Measurements from ENCODE around the gene RAMACL. TPM values are rescaled to one million over a fixed set of nuclear protein-coding genes. Genes with fewer than 3 reads are reported as not detected.

RAMACL gene
- total and polyA plus RNA-seq, 2 of the 13 experiments (the other 11 are each of a cell fraction or from before 2014, with no cell fraction given) = 0.09 to 0.29 TPM

- FAIRE-seq = no peak
- intact Hi-C loops (cut with micrococcal nuclease; ENCODE audit: unreplicated experiment) = no loop called here
- Histone ChIP-seq H3K4me1 (ENCODE audit: insufficient read depth, low read length) (no peaks in the 10 kb centered on the region), H3K27me3 (ENCODE audit: control insufficient read depth in 1 of 2, insufficient read depth in 2 of 2, low read length in 2 of 2) (peaks cover 7 to 58% of the 10 kb centered on the region in 2 experiments; a peak in 4 of 5 replicates), H3K4me3 (replicated peaks in 1 of 3; ENCODE audit: insufficient read depth in 1 of 3, low read depth in 2 of 3, low read length in 3 of 3) (no peak overlapping the region), H3K27ac (ENCODE audit: extremely low read length, insufficient read depth, low read length) (no peak overlapping the region), H3K9ac (ENCODE audit: insufficient read depth, low read depth, low read length) (no peak overlapping the region), H4K20me1 (ENCODE audit: insufficient read depth, low read length) (no peaks in the 10 kb centered on the region), H3K36me3 (replicated peaks in 1 of 2; ENCODE audit: control insufficient read depth in 1 of 2, insufficient read depth in 2 of 2, low read length in 2 of 2) (no peaks in the 10 kb centered on the region), H2AFZ (ENCODE audit: low read length) (no peak overlapping the region), H3K9me3 (ENCODE audit: low read length) (no peaks in the 10 kb centered on the region), H3K4me2 (ENCODE audit: low read depth, low read length) (no peak overlapping the region), H3K79me2 (ENCODE audit: insufficient read depth, low read length) (no peaks in the 10 kb centered on the region)
- in situ Hi-C loops (cut with HindIII; ENCODE audit: extremely low pct_ligation_motif_present, low pct_unique_long_range_greater_than_20kb) = no loop called here
- ATAC-seq = no peak
- DNase-seq (ENCODE audit: low spot score) = no peak
- CTCF ChIA-PET (ENCODE audit: low intra/inter-chr PET ratio, low total read pairs) = no interaction called here
- POLR2A ChIA-PET = no interaction called here
- WGBS (ENCODE audit: low lambda C conversion rate) = 16% methylated on average over 10 of the region's 10 CpGs
- BruUV-seq (replicated peaks) = no TSS peak
- no peak for TF ChIP-seq ZNF619 (CRISPR knock-in tag; IDR thresholded peaks at IDR 0.05)
- no peak for TF ChIP-seq ADNP (CRISPR knock-in tag; IDR thresholded peaks at IDR 0.05)
- TF ChIP-seq ZNF747 (CRISPR knock-in tag; IDR thresholded peaks at IDR 0.05; ENCODE audit: borderline replicate concordance) = no peak
- no peak for TF ChIP-seq MLLT10 (CRISPR knock-in tag; IDR thresholded peaks at IDR 0.05)
- TF ChIP-seq ZFP90 (CRISPR knock-in tag; IDR thresholded peaks at IDR 0.05; ENCODE audit: borderline replicate concordance) = no peak
- TF ChIP-seq ZNF670 (CRISPR knock-in tag; IDR thresholded peaks at IDR 0.05; ENCODE audit: borderline replicate concordance) = no peak
- TF ChIP-seq HOXA7 (CRISPR knock-in tag; IDR thresholded peaks at IDR 0.05) = no peak
- TF ChIP-seq LRRFIP1 (CRISPR knock-in tag; conservative IDR thresholded peaks at IDR 0.05) = no peak
- TF ChIP-seq ZNF598 (CRISPR knock-in tag; IDR thresholded peaks at IDR 0.05; ENCODE audit: borderline replicate concordance) = no peak
- TF ChIP-seq PREB (CRISPR knock-in tag; IDR thresholded peaks at IDR 0.05) = no peak
- no peak for TF ChIP-seq ZNF275 (CRISPR knock-in tag; IDR thresholded peaks at IDR 0.05; ENCODE audit: borderline replicate concordance)
These were observed 1.3 kb upstream of the RAMACL start for GRCh38 chr6:166587631-166588413.

Data from HepG2 (cell line).